ENCODE results near the gene GSTO1. TPM values are rescaled to one million over a fixed set of nuclear protein-coding genes. Genes with fewer than 3 reads are reported as not detected.
A peak's percentile ranks its signal among the peaks of the same experiment; 100 is the strongest.

GSTO1 gene
- total and polyA plus RNA-seq, 2 of the 13 experiments (the other 11 are each of a cell fraction or from before 2014, with no cell fraction given) = 228 to 300 TPM

DNA sequence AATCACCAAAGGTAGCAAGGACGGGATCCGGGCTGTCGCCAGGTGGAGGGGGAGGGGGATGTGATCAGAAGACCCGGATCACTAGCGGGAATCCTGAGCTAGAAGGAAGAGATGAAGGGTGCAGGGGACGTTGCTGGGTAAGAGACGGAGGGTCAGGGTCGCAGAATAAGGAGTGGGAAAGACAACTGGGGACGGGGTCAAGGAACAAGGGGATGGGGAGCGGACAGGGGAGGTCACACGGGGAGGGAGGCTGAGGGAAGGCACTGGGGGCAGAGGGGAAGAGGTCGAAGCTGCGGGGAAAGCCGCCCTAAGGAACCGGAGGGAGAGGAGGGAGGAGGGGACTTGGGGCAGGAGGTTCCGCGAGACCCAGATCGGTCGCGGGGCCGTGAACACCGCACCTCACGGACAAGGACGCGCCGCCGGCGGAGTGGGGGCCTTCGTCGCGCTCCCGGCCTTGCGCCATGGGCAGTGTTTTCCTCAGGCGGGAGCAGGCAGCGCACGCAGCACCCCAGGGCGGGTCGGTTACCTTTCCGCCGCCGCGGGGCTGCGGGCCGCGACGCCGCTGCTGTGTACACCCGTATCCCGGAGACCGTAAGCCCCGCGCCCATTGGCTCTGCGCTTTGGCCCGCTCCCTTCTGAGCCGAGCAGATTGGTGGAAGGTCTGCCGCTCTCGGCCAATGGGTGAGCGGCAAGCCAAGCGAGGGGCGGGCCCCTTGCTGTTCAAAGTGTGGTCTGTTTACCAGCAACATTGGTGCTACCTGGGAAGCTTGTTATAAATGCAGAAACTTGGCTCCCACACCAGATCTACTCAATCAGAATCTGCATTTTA is 22.7 kb upstream of the GSTO1 start, which contains the start of gene CFAP43 (continued):
- TF ChIP-seq, protein P1, sequence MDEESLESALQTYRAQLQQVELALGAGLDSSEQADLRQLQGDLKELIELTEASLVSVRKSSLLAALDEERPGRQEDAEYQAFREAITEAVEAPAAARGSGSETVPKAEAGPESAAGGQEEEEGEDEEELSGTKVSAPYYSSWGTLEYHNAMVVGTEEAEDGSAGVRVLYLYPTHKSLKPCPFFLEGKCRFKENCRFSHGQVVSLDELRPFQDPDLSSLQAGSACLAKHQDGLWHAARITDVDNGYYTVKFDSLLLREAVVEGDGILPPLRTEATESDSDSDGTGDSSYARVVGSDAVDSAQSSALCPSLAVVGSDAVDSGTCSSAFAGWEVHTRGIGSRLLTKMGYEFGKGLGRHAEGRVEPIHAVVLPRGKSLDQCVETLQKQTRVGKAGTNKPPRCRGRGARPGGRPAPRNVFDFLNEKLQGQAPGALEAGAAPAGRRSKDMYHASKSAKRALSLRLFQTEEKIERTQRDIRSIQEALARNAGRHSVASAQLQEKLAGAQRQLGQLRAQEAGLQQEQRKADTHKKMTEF (CRISPR knock-in tag; IDR thresholded peaks at IDR 0.05) = peak; percentile 89; the same call in 1 of the 2 replicates
- TF ChIP-seq, protein P2, sequence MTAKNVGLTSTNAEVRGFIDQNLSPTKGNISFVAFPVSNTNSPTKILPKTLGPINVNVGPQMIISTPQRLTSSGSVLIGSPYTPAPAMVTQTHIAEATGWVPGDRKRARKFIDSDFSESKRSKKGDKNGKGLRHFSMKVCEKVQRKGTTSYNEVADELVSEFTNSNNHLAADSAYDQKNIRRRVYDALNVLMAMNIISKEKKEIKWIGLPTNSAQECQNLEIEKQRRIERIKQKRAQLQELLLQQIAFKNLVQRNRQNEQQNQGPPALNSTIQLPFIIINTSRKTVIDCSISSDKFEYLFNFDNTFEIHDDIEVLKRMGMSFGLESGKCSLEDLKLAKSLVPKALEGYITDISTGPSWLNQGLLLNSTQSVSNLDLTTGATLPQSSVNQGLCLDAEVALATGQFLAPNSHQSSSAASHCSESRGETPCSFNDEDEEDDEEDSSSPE (CRISPR knock-in tag; IDR thresholded peaks at IDR 0.05) = peak; percentile 87
- TF ChIP-seq SIN3A (IDR thresholded peaks at IDR 0.05; ENCODE audit: borderline replicate concordance, low read depth, low read length) (peak; percentile 99), ZFP1 (CRISPR knock-in tag; IDR thresholded peaks at IDR 0.05) (no peak), FOXJ3 (CRISPR knock-in tag; IDR thresholded peaks at IDR 0.05; ENCODE audit: borderline replicate concordance) (peak; percentile 88)
- TF ChIP-seq, protein P3, sequence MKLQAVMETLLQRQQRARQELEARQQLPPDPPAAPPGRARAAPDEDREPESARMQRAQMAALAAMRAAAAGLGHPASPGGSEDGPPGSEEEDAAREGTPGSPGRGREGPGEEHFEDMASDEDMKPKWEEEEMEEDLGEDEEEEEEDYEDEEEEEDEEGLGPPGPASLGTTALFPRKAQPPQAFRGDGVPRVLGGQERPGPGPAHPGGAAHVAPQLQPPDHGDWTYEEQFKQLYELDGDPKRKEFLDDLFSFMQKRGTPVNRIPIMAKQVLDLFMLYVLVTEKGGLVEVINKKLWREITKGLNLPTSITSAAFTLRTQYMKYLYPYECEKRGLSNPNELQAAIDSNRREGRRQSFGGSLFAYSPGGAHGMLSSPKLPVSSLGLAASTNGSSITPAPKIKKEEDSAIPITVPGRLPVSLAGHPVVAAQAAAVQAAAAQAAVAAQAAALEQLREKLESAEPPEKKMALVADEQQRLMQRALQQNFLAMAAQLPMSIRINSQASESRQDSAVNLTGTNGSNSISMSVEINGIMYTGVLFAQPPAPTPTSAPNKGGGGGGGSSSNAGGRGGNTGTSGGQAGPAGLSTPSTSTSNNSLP (IDR thresholded peaks at IDR 0.05; ENCODE audit: low read depth, low read length) = no peak
- TF ChIP-seq, protein P4, sequence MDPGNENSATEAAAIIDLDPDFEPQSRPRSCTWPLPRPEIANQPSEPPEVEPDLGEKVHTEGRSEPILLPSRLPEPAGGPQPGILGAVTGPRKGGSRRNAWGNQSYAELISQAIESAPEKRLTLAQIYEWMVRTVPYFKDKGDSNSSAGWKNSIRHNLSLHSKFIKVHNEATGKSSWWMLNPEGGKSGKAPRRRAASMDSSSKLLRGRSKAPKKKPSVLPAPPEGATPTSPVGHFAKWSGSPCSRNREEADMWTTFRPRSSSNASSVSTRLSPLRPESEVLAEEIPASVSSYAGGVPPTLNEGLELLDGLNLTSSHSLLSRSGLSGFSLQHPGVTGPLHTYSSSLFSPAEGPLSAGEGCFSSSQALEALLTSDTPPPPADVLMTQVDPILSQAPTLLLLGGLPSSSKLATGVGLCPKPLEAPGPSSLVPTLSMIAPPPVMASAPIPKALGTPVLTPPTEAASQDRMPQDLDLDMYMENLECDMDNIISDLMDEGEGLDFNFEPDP (CRISPR knock-in tag; conservative IDR thresholded peaks at IDR 0.05) = no peak

Measured in HepG2 (cell line).